Measurements from ENCODE around the gene CHIC2.
A peak's percentile ranks its signal among the peaks of the same experiment; 100 is the strongest.

The CHIC2 gene

DNA sequence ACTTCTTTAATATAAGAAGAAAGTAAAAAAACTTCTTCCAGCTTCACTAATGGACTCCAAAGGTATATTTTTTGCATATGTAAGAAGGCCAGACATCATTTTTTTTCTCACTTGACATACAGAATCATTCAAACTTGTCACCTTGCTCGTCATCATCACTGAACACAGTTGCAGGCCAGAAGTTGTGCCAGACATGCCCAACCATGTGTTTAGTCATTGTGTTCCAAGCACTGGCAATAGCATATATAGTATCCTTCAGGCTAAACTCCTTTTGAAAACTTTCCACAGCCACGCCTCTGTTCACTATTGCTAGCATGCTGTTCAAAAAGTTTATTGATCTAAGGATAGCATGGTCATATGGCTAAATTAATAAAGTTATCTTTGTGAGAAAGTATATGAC is 83.3 kb downstream of the CHIC2 start:
- H3K4me3 ChIP-seq (ENCODE audit: low read depth, low read length) = no peak overlapping the region
- no peak overlapping the region for H3K27ac ChIP-seq
- H3K36me3 ChIP-seq (replicated peaks) = no peaks in the 10 kb centered on the region
- no peak for DNase-seq
- in situ Hi-C loops (cut with HindIII; ENCODE audit: low pct_ligation_motif_present, low sequenced_read_pairs) = no loop called here
- TF ChIP-seq, protein P1, sequence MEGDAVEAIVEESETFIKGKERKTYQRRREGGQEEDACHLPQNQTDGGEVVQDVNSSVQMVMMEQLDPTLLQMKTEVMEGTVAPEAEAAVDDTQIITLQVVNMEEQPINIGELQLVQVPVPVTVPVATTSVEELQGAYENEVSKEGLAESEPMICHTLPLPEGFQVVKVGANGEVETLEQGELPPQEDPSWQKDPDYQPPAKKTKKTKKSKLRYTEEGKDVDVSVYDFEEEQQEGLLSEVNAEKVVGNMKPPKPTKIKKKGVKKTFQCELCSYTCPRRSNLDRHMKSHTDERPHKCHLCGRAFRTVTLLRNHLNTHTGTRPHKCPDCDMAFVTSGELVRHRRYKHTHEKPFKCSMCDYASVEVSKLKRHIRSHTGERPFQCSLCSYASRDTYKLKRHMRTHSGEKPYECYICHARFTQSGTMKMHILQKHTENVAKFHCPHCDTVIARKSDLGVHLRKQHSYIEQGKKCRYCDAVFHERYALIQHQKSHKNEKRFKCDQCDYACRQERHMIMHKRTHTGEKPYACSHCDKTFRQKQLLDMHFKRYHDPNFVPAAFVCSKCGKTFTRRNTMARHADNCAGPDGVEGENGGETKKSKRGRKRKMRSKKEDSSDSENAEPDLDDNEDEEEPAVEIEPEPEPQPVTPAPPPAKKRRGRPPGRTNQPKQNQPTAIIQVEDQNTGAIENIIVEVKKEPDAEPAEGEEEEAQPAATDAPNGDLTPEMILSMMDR (IDR thresholded peaks at IDR 0.05; ENCODE audit: low read depth, low read length, missing control alignments) = no peak
- H3K27me3 ChIP-seq (replicated peaks) = no peaks in the 10 kb centered on the region

DNA sequence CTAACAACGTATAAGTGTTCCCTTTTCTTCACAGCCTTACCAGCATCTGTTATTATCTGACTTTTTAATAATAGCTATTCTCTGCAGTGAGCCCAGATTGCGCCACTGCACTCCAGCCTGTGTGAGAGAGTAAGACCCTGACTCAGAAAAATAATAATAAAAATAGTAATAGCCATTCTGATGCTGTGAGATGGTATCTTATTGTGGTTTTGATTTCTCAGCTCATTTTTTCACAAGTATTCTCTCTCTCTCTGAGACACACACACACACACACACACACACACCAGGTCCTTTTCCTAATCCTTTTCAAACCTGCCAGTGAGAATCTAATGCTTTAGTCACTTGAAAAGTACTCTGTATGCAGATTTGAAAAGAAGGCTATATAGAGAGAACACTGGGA is 89.8 kb downstream of the CHIC2 start:
- DNase-seq = peak; percentile 27
- in situ Hi-C loops (cut with HindIII; ENCODE audit: low pct_ligation_motif_present, low sequenced_read_pairs) = no loop called here
- TF ChIP-seq, protein P1 (IDR thresholded peaks at IDR 0.05; ENCODE audit: low read depth, low read length, missing control alignments) = no peak

DNA sequence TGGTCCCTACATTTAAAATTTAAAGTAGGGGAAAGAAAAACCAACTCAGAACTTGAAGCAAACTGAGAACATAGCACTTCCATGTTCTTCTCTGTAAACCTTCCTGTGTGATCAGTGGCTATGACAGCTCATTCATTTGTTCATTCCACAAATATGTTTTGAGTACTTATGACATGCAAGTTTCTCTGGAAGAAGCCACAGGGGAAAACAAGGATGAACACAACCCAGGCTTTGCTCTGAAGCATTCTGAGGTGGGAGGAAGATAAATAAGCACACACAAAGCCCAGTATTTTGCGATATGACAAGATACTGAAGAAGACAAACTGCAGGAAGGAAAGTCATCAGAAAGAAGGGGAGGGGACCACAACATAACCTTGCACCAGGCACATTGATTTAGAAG is 96.4 kb downstream of the CHIC2 start:
- DNase-seq = no peak
- H3K4me3 ChIP-seq (ENCODE audit: low read depth, low read length) = no peak overlapping the region
- H3K27ac ChIP-seq = no peak overlapping the region
- TF ChIP-seq, protein P1 (IDR thresholded peaks at IDR 0.05; ENCODE audit: low read depth, low read length, missing control alignments) = no peak
- in situ Hi-C loops (cut with HindIII; ENCODE audit: low pct_ligation_motif_present, low sequenced_read_pairs) = no loop called here
- no peaks in the 10 kb centered on the region for H3K36me3 ChIP-seq (replicated peaks)
- H3K27me3 ChIP-seq (replicated peaks) = no peaks in the 10 kb centered on the region

More for the DNA sequence above, 89.8 kb downstream of the CHIC2 start:
- H3K27ac ChIP-seq = no peak overlapping the region
- no peaks in the 10 kb centered on the region for H3K36me3 ChIP-seq (replicated peaks)
- no peak overlapping the region for H3K4me3 ChIP-seq (ENCODE audit: low read depth, low read length)
- H3K27me3 ChIP-seq (replicated peaks) = no peaks in the 10 kb centered on the region

DNA sequence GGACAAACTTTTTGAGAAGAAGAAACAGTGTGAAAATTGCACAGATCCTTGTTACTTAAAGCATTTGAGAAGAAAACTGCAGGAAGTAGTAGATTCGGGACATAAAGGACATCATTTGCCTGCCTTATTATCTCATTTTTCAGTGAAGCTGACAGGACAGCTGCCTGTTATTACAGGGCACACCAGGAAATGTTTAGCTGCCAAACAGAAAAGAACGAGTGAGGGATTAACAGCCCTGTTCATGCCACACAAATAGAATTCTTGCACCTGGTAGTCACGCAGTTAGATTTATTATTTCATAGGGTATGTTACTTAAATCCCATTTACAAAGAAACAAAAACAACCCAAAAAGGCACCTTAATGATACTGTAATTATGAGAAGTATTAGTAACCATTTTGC is 100.6 kb downstream of the CHIC2 start:
- Histone ChIP-seq H3K36me3 (replicated peaks) (no peaks in the 10 kb centered on the region), H3K27ac (no peak overlapping the region), H3K27me3 (replicated peaks) (no peaks in the 10 kb centered on the region), H3K4me3 (ENCODE audit: low read depth, low read length) (no peak overlapping the region)
- in situ Hi-C loops (cut with HindIII; ENCODE audit: low pct_ligation_motif_present, low sequenced_read_pairs) = no loop called here
- TF ChIP-seq, protein P1 (IDR thresholded peaks at IDR 0.05; ENCODE audit: low read depth, low read length, missing control alignments) = no peak
- no peak for DNase-seq

DNA sequence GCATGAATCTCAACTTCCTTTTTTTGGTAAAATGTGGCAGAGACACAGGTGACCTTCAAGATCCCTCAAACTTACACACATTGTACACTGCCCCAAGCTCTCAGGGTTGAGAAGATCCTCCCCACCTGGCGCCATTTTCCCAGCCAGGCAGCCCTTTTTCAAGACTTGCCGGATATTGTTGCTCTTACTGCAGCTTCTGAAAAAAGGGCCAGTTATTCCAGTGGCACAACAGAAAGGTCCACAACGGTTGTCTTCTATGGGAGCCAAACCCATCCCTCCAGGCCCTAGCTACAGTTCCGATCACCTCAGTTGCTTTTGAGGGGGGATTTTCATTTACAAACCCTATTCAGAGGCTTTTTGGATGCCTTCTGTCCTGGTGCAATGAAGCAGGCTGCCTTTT is 101.1 kb downstream of the CHIC2 start:
- no peak overlapping the region for H3K27ac ChIP-seq
- H3K4me3 ChIP-seq (ENCODE audit: low read depth, low read length) = no peak overlapping the region
- TF ChIP-seq, protein P1 (IDR thresholded peaks at IDR 0.05; ENCODE audit: low read depth, low read length, missing control alignments) = no peak
- no peak for DNase-seq
- in situ Hi-C loops (cut with HindIII; ENCODE audit: low pct_ligation_motif_present, low sequenced_read_pairs) = no loop called here
- no peaks in the 10 kb centered on the region for H3K36me3 ChIP-seq (replicated peaks)
- no peaks in the 10 kb centered on the region for H3K27me3 ChIP-seq (replicated peaks)

DNA sequence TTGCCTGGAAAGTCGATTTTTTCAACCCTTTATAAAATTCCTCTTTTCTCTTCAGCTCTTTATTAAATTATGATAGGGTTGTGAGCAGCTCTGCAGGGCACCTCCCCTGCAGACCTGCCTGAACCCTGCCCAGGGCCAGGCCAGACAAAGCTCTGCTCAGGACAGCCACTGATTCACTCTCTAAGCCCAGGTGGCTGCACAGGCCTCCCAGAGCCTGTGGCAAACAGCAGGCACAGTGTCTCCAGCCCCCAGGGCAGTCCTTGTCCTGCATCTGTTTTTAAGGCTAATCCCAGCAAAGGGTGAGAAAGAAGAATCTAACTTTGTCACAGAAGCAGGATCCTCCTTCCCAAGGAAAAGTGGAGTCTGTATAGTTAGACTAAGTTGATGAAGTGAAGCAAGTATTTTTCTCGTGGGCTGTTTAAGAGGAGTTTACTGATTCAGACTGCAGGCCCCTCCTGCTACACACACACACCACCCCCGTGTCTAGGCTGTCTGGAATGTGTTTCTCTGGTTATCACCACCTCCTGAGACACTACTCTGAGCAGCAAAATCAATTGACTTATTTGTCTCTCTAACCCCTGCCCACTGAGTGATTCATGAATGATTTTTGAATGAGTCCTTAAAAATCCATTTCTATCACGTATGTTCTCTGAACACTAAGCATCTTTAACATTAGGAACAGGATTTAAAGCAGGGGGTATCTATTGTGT is 101.7 kb downstream of the CHIC2 start:
- no peaks in the 10 kb centered on the region for H3K36me3 ChIP-seq (replicated peaks)
- TF ChIP-seq, protein P1 (IDR thresholded peaks at IDR 0.05; ENCODE audit: low read depth, low read length, missing control alignments) = no peak
- DNase-seq = peak; percentile 87
- H3K27me3 ChIP-seq (replicated peaks) = no peaks in the 10 kb centered on the region
- in situ Hi-C loops (cut with HindIII; ENCODE audit: low pct_ligation_motif_present, low sequenced_read_pairs) = no loop called here
- no peak overlapping the region for H3K4me3 ChIP-seq (ENCODE audit: low read depth, low read length)
- peak overlapping the region; percentile 36 for H3K27ac ChIP-seq

All from brain microvascular endothelial cell (primary cell).